BLaER1 (cell line): ENCODE results near the gene GRIN1.

Source experiments
- H3K27ac ChIP-seq: shearing (Covaris generic); formaldehyde crosslinking; 2 replicates; pipeline ENCODE4 v1.8.1; 2022
- H3K27me3 ChIP-seq: shearing (Covaris generic); formaldehyde crosslinking; 2 replicates; pipeline ENCODE4 v1.8.1; 2022
- H3K36me3 ChIP-seq: shearing (Covaris generic); formaldehyde crosslinking; 2 replicates; pipeline ENCODE4 v1.8.1; 2022
- H3K4me1 ChIP-seq: shearing (Covaris generic); formaldehyde crosslinking; 2 replicates; pipeline ENCODE4 v1.8.1; 2022
- H3K4me2 ChIP-seq: shearing (Covaris generic); formaldehyde crosslinking; 2 replicates; pipeline ENCODE4 v1.8.1; 2022
- H3K4me3 ChIP-seq: shearing (Covaris generic); formaldehyde crosslinking; 2 replicates; pipeline ENCODE4 v1.8.1; 2022
- H3K9ac ChIP-seq: shearing (Covaris generic); formaldehyde crosslinking; 2 replicates; pipeline ENCODE4 v1.8.1; 2022
- H3K9me3 ChIP-seq: shearing (Covaris generic); formaldehyde crosslinking; 2 replicates; pipeline ENCODE4 v1.8.1; 2022
- H4K20me1 ChIP-seq: shearing (Covaris generic); formaldehyde crosslinking; 2 replicates; pipeline ENCODE4 v1.8.1; 2022
- Cebpa-rat ChIP-seq: shearing (Covaris generic); IDR thresholded peaks from 2 replicates; pipeline ENCODE4 v1.8.1; 2022

The GRIN1 gene

DNA sequence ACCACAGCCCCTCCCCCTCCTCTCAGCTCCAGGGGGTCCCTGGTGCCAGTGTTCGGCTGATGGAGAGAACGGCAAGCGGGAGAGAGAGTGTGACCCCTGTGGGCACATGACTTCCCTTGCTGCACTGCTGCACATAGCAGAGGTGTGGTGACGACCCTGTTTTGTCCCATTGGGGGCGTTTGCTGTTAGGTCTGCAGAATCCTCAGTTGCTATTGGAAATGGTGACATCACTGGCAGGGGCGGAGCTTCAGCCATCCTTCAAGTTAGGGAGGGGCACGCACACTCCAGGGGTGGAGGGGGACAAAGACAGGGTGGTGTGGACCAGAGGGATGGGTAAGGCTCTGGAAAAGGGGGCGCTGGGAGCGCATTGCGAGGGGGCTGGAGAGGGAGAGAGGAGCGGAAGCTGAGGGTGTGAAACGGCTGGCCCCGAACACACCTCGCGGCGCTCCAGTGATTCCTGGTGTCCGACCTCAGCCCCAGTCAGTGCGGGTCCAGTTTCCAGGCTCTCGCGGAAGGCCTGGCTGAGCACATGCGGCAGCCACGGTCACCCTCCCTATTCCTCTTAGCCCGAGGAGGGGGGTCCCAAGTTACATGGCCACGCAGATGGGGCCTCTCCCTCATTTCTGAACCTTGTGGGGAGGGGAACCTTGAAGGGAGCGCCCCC lies 764 bp upstream of the GRIN1 start:
- no peak for TF ChIP-seq Cebpa-rat
- Histone ChIP-seq H3K9me3 (no peaks in the 10 kb centered on the region), H3K36me3 (no peaks in the 10 kb centered on the region), H3K4me1 (peaks cover 26% of the 10 kb centered on the region), H3K4me3 (no peak overlapping the region), H3K9ac (no peak overlapping the region), H3K27me3 (peaks cover 82% of the 10 kb centered on the region), H4K20me1 (peaks cover 36% of the 10 kb centered on the region), H3K4me2 (peak overlapping the region; percentile 74), H3K27ac (no peak overlapping the region)

GRCh38 chr9:137139468-137140150 lies 655 bp downstream of the GRIN1 start:
- H3K27me3 ChIP-seq, result peaks cover 82% of the 10 kb centered on the region
- no peak overlapping the region for H3K9ac ChIP-seq
- H3K4me3 ChIP-seq, result no peak overlapping the region
- peak overlapping the region; percentile 74 for H3K4me2 ChIP-seq
- peaks cover 32% of the 10 kb centered on the region for H3K4me1 ChIP-seq
- H3K9me3 ChIP-seq, result no peaks in the 10 kb centered on the region
- no peak for TF ChIP-seq Cebpa-rat
- peaks cover 36% of the 10 kb centered on the region for H4K20me1 ChIP-seq
- no peak overlapping the region for H3K27ac ChIP-seq
- H3K36me3 ChIP-seq, result no peaks in the 10 kb centered on the region

DNA sequence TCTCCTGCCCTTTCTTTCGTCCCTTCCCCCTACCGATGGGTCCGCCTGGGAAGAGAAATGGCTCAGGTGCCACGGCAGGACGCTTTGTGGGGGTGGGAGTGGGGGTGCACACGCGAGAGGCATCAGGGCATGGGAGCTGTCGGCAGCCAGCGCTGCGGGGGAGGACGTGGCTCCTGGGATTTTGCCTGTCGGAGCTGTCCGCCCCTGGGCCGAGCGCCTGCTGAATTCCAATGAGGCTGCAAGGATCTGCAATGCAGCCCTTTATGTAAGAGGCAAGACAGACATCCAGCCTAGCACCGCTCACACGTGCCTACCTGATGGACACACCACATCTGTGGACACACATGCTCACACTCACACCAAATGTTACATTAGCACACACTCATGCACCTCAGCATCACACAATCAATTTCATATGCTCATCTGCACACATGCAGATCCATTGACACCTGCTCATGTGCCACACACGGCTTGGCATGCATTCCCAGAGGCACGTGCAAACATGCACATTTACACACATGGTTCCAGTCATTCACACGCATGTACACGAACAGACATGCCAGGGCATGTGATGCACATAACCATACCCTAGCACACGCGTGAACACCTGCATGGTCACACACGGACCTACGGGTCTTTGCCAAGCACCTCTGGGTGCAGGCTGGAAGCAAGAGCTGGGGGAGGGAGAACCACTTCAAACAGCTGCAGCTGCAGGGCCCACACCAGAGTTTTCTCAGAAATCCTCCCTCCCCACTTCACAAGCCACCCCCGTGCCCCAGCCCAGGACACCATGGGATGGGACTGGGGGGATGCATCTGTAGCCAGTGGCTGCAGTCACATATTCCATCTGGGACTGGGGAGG lies 1.4 kb downstream of the GRIN1 start:
- H3K27ac ChIP-seq, result no peak overlapping the region
- no peaks in the 10 kb centered on the region for H3K36me3 ChIP-seq
- H3K4me3 ChIP-seq, result no peak overlapping the region
- H3K9ac ChIP-seq, result no peak overlapping the region
- no peak for TF ChIP-seq Cebpa-rat
- H3K27me3 ChIP-seq, result peaks cover 74% of the 10 kb centered on the region
- peaks cover 32% of the 10 kb centered on the region for H3K4me1 ChIP-seq
- H3K9me3 ChIP-seq, result no peaks in the 10 kb centered on the region
- no peak overlapping the region for H3K4me2 ChIP-seq
- H4K20me1 ChIP-seq, result peaks cover 36% of the 10 kb centered on the region

DNA sequence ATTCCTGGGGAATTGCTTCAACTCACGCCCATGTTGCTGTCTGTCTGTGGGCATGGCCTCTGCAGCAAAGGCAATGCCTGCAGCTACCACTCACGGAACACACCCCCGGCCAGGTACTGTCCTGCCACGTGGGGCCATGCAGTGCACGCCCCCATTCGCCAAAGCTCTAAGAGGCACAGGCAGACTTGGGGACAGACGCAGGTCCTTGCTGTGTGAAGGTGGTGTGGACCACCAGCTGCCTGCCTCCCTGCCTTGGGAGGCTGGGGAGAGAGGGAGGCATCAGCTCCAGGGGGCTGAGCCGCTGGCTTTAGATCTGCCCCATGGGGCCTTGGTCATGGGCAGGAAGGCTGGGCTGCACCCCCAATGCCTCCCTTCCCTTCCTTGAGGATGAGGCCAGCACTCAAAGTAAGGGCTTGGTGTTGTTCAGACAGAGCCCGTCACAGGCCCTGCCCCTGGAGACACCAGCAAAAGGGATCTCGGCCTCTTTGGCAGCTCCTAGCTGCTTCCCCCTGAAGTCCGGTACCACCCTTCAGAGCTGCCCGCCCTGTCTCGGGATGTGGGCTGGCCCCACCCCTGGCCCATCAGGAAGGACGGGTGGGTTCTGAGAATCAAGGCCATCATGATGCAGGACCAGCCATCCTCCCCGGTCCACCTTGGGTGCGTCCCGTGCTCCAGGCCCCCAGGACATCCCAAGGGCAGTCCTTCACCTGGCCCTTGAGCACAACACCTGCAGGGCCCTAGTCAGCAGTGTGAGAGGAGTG lies 2.3 kb downstream of the GRIN1 start:
- no peak overlapping the region for H3K4me2 ChIP-seq
- no peaks in the 10 kb centered on the region for H3K36me3 ChIP-seq
- TF ChIP-seq Cebpa-rat, result no peak
- H3K4me1 ChIP-seq, result peaks cover 32% of the 10 kb centered on the region
- H3K27ac ChIP-seq, result no peak overlapping the region
- no peak overlapping the region for H3K4me3 ChIP-seq
- peaks cover 65% of the 10 kb centered on the region for H3K27me3 ChIP-seq
- no peaks in the 10 kb centered on the region for H3K9me3 ChIP-seq
- peaks cover 36% of the 10 kb centered on the region for H4K20me1 ChIP-seq
- H3K9ac ChIP-seq, result no peak overlapping the region

DNA sequence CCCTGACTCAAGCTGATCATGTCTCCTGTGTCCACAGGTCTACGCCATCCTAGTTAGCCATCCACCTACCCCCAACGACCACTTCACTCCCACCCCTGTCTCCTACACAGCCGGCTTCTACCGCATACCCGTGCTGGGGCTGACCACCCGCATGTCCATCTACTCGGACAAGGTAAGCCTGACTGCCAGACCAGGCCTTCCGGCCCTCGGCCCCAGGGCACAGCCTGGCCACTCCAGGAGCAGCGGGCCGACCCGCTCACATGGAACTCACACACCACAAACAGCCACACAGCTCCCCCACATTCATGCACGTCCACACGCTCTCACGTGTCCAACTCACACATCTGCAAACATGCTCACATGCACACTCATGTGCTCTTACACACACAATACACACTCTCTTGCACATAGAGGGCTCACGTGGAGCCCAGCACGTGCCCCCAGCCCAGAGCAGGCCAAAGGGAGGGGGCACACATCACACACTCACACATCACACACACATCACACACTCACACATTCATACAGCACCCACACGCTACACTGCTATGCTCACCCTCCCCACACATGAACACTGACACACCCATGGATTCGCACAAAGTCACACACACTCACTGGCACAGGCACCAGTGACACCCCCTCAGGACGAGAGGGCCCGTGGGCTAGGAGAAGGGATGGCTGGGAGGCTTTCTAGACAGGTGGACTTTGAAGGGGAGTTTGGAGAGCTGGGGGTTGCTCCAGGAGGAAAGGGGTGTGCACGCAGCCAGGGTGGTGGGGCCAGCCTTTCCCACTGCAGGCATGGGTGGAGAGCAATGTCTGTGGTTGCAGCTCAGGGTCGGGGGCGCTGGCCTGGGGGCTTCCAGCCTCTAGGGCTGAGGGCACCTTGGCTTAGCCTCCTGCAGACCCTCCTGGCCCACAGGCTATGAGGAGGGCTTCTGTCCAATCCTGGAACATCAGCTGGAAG lies 3.3 kb downstream of the GRIN1 start:
- peaks cover 31% of the 10 kb centered on the region for H4K20me1 ChIP-seq
- no peak overlapping the region for H3K9ac ChIP-seq
- H3K4me2 ChIP-seq, result no peak overlapping the region
- no peak for TF ChIP-seq Cebpa-rat
- no peak overlapping the region for H3K27ac ChIP-seq
- no peaks in the 10 kb centered on the region for H3K36me3 ChIP-seq
- peaks cover 28% of the 10 kb centered on the region for H3K4me1 ChIP-seq
- peaks cover 55% of the 10 kb centered on the region for H3K27me3 ChIP-seq
- no peaks in the 10 kb centered on the region for H3K9me3 ChIP-seq
- H3K4me3 ChIP-seq, result no peak overlapping the region

GRCh38 chr9:137143459-137143858 lies 4.5 kb downstream of the GRIN1 start:
- H3K9ac ChIP-seq, result no peak overlapping the region
- peaks cover 27% of the 10 kb centered on the region for H4K20me1 ChIP-seq
- H3K27me3 ChIP-seq, result peaks cover 43% of the 10 kb centered on the region
- H3K36me3 ChIP-seq, result no peaks in the 10 kb centered on the region
- H3K4me2 ChIP-seq, result no peak overlapping the region
- no peak overlapping the region for H3K4me3 ChIP-seq
- no peak overlapping the region for H3K27ac ChIP-seq
- no peak for TF ChIP-seq Cebpa-rat
- H3K4me1 ChIP-seq, result peaks cover 30% of the 10 kb centered on the region
- no peaks in the 10 kb centered on the region for H3K9me3 ChIP-seq

DNA sequence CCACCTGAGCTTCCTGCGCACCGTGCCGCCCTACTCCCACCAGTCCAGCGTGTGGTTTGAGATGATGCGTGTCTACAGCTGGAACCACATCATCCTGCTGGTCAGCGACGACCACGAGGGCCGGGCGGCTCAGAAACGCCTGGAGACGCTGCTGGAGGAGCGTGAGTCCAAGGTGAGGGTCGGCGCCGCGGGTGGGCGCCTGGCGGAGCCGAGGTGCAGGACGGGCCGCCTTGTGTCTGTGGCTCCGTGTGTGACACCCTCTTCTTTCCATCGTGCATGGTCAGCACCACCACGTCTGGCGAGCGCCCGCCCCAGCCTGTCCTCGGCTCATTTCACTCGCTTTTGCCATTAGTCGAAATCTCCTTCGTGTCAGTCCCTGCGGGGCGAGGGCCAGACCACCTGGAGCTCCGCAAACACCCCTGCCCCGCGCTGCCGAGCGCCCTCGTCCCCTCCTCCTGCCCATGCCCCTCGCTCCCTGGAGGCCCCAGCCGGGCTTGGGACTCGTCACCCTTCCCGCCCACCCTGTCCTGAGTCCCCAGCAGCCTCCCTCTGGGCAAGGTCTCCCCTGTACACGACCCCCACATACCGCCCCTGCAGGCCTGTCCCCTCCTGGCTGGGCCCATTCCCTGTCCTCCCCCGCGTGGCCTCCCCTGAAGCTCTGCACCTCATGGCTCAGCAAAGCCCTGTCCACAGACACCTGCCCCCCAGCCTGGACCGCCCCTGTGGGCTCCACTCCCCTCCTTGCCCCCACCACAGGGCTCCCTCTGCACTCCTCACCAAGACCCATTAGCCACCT lies 7.0 kb downstream of the GRIN1 start:
- no peaks in the 10 kb centered on the region for H3K9me3 ChIP-seq
- H3K4me3 ChIP-seq, result no peak overlapping the region
- H4K20me1 ChIP-seq, result peaks cover 7% of the 10 kb centered on the region; the same call in 1 of the 2 replicates
- H3K9ac ChIP-seq, result no peak overlapping the region
- peaks cover 20% of the 10 kb centered on the region; the same call in 1 of the 2 replicates for H3K27me3 ChIP-seq
- H3K27ac ChIP-seq, result no peak overlapping the region
- no peak overlapping the region for H3K4me2 ChIP-seq
- TF ChIP-seq Cebpa-rat, result no peak
- peaks cover 38% of the 10 kb centered on the region for H3K4me1 ChIP-seq
- H3K36me3 ChIP-seq, result no peaks in the 10 kb centered on the region

- no peak overlapping the region for H3K4me3 ChIP-seq
- no peak overlapping the region for H3K27ac ChIP-seq
- H3K9ac ChIP-seq, result no peak overlapping the region
- peaks cover 41% of the 10 kb centered on the region for H3K4me1 ChIP-seq
- H4K20me1 ChIP-seq, result peaks cover 1% of the 10 kb centered on the region; the same call in 1 of the 2 replicates
- no peaks in the 10 kb centered on the region for H3K36me3 ChIP-seq
- no peaks in the 10 kb centered on the region for H3K9me3 ChIP-seq
- H3K4me2 ChIP-seq, result no peak overlapping the region
- no peak for TF ChIP-seq Cebpa-rat
- H3K27me3 ChIP-seq, result peaks cover 14% of the 10 kb centered on the region; the same call in 1 of the 2 replicates
Observed at GRCh38 chr9:137146527-137146918, 7.6 kb downstream of the GRIN1 start.
